Thoracic aorta (tissue), 2 donors: ENCODE data around the gene RARG. TPM values are rescaled to one million over a fixed set of nuclear protein-coding genes. Genes with fewer than 3 reads are reported as not detected.
"Not testable (repeated sequence)": the region's sequence is repeated elsewhere in the genome, so short reads cannot be mapped to it uniquely, and the experiment has no call there.

Source experiments
- ATAC-seq: fragments of 150-250 bp; one replicate; pipeline ENCODE4 v1.8.0; 2017; ENCODE audit warnings: low read depth; ENCODE audit not compliant: insufficient number of reproducible peaks, low FRiP score
- DNase-seq: peaks from one replicate; pipeline ENCODE4 v3.0.0-alpha.2; 2020; ENCODE audit warnings: low spot score
- H3K27ac ChIP-seq, 2 donors: fragments of 200-600 bp; sonication (generic); 1 replicate in 1 of 2; 2 replicates in 1 of 2; pipeline ENCODE4 v1.5.1; 2016; ENCODE audit warnings: mild to moderate bottlenecking in 2 of 2, moderate library complexity in 2 of 2
- H3K27me3 ChIP-seq: fragments of 200-600 bp; sonication (generic); replicated peaks from 2 replicates; pipeline ENCODE4 v1.6.0; 2016; ENCODE audit warnings: mild to moderate bottlenecking; ENCODE audit not compliant: insufficient read depth
- H3K36me3 ChIP-seq: fragments of 200-600 bp; sonication (generic); one replicate; pipeline ENCODE4 v1.5.1; 2016
- H3K4me1 ChIP-seq, 2 donors: fragments of 200-600 bp; sonication (generic); 1 replicate in 1 of 2; 2 replicates in 1 of 2; pipeline versions ENCODE4 v1.5.1 to v1.6.0; 2016; ENCODE audit warnings: low read depth in 2 of 2, mild to moderate bottlenecking in 1 of 2; ENCODE audit not compliant: control insufficient read depth in 1 of 2
- H3K4me3 ChIP-seq: fragments of 200-600 bp; sonication (generic); 2 replicates; pipeline ENCODE4 v1.5.1; 2016; ENCODE audit warnings: mild to moderate bottlenecking
- H3K9me3 ChIP-seq: fragments of 200-600 bp; sonication (generic); 2 replicates; pipeline ENCODE4 v1.5.1; 2016
- total RNA-seq, 2 donors: library from RNA; depleted of rRNA; stranded (reverse); fragments of >200 nt; gene quantifications; one replicate each; pipeline versions ENCODE4 v1.1.0 to v1.2.3, GENCODE V29; 2016
- TF ChIP-seq, protein P1 (sequence below): fragments of 200-600 bp; sonication (generic); IDR thresholded peaks from one replicate; pipeline ENCODE4 v1.5.1; 2019; ENCODE audit warnings: antibody characterized with exemption

RARG gene
- total RNA-seq, 2 donors from 2014 or later = 25.7 to 37.5 TPM

DNA sequence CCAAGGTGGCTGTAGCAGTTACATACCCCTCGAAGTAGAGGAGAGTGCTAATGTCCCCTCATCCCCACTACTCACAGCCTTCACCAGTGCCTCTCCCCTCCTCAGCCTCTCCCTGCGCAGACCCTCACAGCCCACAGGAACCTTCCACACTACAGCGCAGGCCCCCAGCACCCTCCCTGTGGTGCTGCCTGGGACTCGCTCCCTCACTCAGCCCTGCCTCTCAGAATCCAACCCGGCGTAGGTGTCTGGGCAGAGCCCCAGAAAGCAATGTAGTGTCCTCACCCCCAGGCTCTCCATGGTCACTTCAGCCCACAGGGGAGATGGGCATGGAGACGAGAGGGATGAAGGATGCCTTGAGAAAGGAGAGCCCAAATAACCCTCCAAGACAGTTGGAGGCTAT, 62.4 kb downstream of the RARG start:
- Histone ChIP-seq H3K4me1 (no peaks in the 10 kb centered on the region), H3K4me3 (no peak overlapping the region), H3K27ac (no peak overlapping the region), H3K36me3 (peaks cover 26% of the 10 kb centered on the region), H3K9me3 (no peaks in the 10 kb centered on the region), H3K27me3 (no peaks in the 10 kb centered on the region)
- TF ChIP-seq, protein P1, sequence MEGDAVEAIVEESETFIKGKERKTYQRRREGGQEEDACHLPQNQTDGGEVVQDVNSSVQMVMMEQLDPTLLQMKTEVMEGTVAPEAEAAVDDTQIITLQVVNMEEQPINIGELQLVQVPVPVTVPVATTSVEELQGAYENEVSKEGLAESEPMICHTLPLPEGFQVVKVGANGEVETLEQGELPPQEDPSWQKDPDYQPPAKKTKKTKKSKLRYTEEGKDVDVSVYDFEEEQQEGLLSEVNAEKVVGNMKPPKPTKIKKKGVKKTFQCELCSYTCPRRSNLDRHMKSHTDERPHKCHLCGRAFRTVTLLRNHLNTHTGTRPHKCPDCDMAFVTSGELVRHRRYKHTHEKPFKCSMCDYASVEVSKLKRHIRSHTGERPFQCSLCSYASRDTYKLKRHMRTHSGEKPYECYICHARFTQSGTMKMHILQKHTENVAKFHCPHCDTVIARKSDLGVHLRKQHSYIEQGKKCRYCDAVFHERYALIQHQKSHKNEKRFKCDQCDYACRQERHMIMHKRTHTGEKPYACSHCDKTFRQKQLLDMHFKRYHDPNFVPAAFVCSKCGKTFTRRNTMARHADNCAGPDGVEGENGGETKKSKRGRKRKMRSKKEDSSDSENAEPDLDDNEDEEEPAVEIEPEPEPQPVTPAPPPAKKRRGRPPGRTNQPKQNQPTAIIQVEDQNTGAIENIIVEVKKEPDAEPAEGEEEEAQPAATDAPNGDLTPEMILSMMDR = no peak
- DNase-seq = no peak
- no peak for ATAC-seq

DNA sequence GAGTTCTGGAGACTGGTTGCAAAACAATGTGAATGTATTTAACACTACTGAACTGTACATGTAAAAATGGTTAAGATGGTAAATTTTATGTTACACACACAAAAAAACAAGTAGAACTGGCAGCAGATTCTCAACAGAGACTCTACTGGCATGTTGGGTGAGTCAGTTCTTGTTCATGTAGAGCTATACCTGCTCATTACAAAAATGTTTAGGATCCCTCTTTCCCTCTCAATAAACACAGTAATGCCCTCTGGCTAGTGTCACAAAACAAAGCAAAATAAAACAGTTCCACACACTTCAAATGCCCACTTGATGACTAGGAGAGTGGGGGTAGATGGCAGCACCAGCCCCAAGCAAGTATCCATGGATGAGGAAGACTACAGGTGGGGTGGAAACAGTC, 65.2 kb downstream of the RARG start:
- no peaks in the 10 kb centered on the region for H3K27me3 ChIP-seq
- H3K27ac ChIP-seq = no peak overlapping the region
- DNase-seq (no peak), ATAC-seq (no peak)
- peaks cover 19% of the 10 kb centered on the region for H3K36me3 ChIP-seq
- TF ChIP-seq, protein P1 = no peak
- H3K9me3 ChIP-seq = no peaks in the 10 kb centered on the region
- H3K4me3 ChIP-seq = no peak overlapping the region
- no peaks in the 10 kb centered on the region for H3K4me1 ChIP-seq

DNA sequence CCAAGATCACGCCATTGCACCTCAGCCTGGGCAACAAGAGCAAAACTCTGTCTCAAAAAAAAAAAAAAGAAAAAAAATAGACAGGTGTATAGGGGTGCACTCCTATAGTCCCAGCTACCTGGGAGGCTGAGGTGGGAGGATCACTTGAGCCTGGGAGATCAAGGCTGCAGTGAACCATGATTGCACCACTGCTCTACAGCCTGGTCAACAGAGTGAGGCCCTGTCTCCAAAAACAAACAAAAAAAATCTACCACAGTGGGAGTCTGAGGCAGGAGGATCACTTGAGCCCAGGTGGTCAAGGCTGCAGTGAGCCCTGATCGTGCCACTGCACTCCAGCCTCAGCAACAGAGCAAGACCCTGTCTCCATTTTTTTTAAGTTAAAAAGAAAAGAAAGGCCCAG, 69.0 kb downstream of the RARG start:
- peaks cover 8 to 20% of the 10 kb centered on the region in 2 donors for H3K4me1 ChIP-seq
- not testable (repeated sequence) for H3K27me3 ChIP-seq, H3K4me3 ChIP-seq, ATAC-seq, H3K27ac ChIP-seq, H3K9me3 ChIP-seq, DNase-seq, H3K36me3 ChIP-seq

DNA sequence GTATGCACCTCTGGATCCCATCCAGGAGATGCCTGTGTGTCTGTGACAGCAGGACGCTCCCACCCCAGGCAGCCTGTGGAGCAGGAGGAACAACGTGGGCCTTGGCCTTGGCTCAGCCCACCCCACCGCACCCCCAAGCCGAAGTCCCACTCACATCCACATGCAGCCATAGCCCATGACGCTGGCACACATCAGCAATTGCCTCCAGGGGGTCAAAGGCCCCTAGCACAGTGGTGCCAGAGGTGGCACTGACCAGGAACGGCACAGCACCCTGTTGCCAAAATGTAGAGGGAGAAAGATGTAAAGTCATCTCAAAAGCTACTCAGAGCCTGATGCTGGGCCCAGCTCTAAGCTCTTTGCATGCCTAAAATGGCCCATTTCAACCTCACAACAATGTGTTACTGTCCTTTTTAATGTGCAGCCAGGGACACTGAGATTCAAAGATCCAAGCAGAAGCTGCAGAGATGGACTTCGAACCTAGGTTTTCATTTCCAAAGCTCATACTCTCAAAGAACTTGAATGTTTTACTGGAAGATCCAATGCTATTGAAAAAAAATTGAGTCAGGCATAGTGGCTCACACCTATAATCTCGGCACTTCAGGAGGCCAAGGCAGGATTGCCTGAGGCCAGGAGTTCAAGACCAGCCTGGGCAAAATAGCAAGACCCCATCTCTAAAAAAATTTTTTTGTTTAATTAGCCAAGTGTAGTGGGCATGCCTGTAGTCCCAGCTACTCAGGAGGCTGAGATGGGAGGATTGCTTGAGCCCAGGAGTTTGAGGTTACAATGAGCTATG, 70.7 kb downstream of the RARG start:
- no peaks in the 10 kb centered on the region for H3K27me3 ChIP-seq
- DNase-seq = no peak
- no peak for ATAC-seq
- H3K9me3 ChIP-seq = no peaks in the 10 kb centered on the region
- TF ChIP-seq, protein P1 = no peak
- no peak overlapping the region for H3K4me3 ChIP-seq
- H3K4me1 ChIP-seq = peaks cover 19 to 36% of the 10 kb centered on the region in 2 donors
- peaks cover 3% of the 10 kb centered on the region for H3K36me3 ChIP-seq
- H3K27ac ChIP-seq = no peak overlapping the region

DNA sequence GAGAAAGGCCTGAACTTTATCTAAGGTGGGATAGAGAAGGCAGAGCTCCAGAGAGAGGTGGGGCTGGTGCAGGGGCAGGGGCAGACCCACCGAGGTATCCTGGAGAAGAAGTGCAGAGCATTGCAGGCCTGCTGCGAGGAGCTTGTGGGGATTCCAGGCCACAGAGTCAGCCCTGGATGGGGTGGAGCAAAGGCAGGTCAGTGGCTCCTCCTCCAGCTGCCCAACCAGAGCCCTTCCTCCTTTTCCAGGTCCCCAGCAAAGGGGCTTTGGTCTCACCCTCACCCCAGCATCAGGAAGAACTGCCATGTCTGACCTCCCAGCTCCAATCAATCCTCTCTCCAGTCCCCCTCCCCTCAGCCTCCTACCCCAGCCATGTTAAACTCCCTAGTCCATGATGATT, 71.3 kb downstream of the RARG start:
- Histone ChIP-seq H3K27me3 (no peaks in the 10 kb centered on the region), H3K9me3 (no peaks in the 10 kb centered on the region), H3K27ac (no peak overlapping the region), H3K4me1 (peaks cover 24 to 42% of the 10 kb centered on the region in 2 donors), H3K4me3 (no peak overlapping the region), H3K36me3 (peaks cover 3% of the 10 kb centered on the region)
- no peak for ATAC-seq
- no peak for DNase-seq
- TF ChIP-seq, protein P1 = no peak

Other genes with a start within 250 kb of the RARG start
- 100 to 1,000 TPM; 279 to 338 TPM for gene EIF4B, start 225.8 kb downstream of the RARG start, total RNA-seq
- gene TNS2, start 182.1 kb downstream of the RARG start, total RNA-seq = 100 to 1,000 TPM; 292 to 307 TPM
- gene SPRYD3, start 152.8 kb downstream of the RARG start, total RNA-seq = 10 to 100 TPM; 68.0 to 94.8 TPM
- gene IGFBP6, start 134.5 kb downstream of the RARG start, total RNA-seq = 1,000 to 10,000 TPM; 1,999 to 2,150 TPM
- under 1 TPM; 0.81 to 0.99 TPM for gene SOAT2, start 128.7 kb downstream of the RARG start, total RNA-seq
- 10 to 100 TPM; 22.2 to 28.4 TPM for gene ZNF740, start 51.5 kb downstream of the RARG start, total RNA-seq
- gene CSAD, start 51.3 kb downstream of the RARG start, total RNA-seq = 10 to 100 TPM; 70.8 to 89.5 TPM
- gene ITGB7, start 25.0 kb downstream of the RARG start, total RNA-seq = 1 to 10 TPM; 2.1 to 8.3 TPM
- gene ESPL1, start 36.1 kb upstream of the RARG start, total RNA-seq = under 1 TPM; 0.78 to 0.95 TPM
- gene PFDN5, start 63.3 kb upstream of the RARG start, total RNA-seq = 100 to 1,000 TPM; 305 to 445 TPM
- 10 to 100 TPM; 23.4 to 49.4 TPM for gene MYG1, start 67.5 kb upstream of the RARG start, total RNA-seq
- 10 to 100 TPM; 43.2 to 64.2 TPM for gene AAAS, start 89.4 kb upstream of the RARG start, total RNA-seq
- gene SP7, start 104.1 kb upstream of the RARG start, total RNA-seq = not detected
- 10 to 100 TPM; 50.9 to 65.6 TPM for gene SP1, start 148.0 kb upstream of the RARG start, total RNA-seq
- gene AMHR2, start 191.6 kb upstream of the RARG start, total RNA-seq = under 1 TPM in 1 of 2 donors, not detected in 1; 0.27 TPM
- gene PRR13, start 209.5 kb upstream of the RARG start, total RNA-seq = 10 to 100 TPM; 53.6 to 86.2 TPM
- 100 to 1,000 TPM; 326 to 466 TPM for gene PCBP2, start 219.9 kb upstream of the RARG start, total RNA-seq